HFFc6 (cell line): Measurements from ENCODE around the gene ST6GALNAC5. TPM values are rescaled to one million over a fixed set of nuclear protein-coding genes. Genes with fewer than 3 reads are reported as not detected.
"Not testable (repeated sequence)": the region's sequence is repeated elsewhere in the genome, so short reads cannot be mapped to it uniquely, and the experiment has no call there.

Experiments used
- DNase-seq: peaks from one replicate; pipeline ENCODE4 v3.0.0-alpha.2; 2018
- H3K27ac Mint-ChIP-seq: 2 replicates; pipeline ENCODE4 v1.8.0; 2020; ENCODE audit warnings: mild to moderate bottlenecking, mixed read lengths
- H3K27me3 Mint-ChIP-seq: 2 replicates; pipeline ENCODE4 v1.8.0; 2021; ENCODE audit warnings: mild to moderate bottlenecking, moderate library complexity, mixed read lengths; ENCODE audit not compliant: insufficient read depth
- H3K36me3 Mint-ChIP-seq: 2 replicates; pipeline ENCODE4 v1.8.0; 2021; ENCODE audit warnings: low read depth, mixed read lengths
- H3K4me1 Mint-ChIP-seq: 2 replicates; pipeline ENCODE4 v1.8.0; 2020; ENCODE audit warnings: low read depth, mixed read lengths
- H3K4me3 Mint-ChIP-seq: 2 replicates; pipeline ENCODE4 v1.8.0; 2020; ENCODE audit warnings: mild to moderate bottlenecking, moderate library complexity, mixed read lengths
- H3K9me3 Mint-ChIP-seq: 2 replicates; pipeline ENCODE4 v1.8.0; 2020; ENCODE audit warnings: mild to moderate bottlenecking, mixed read lengths
- CTCF ChIP-seq: fragments of 200-600 bp; sonication (generic); IDR thresholded peaks from 2 replicates; pipeline ENCODE4 v1.5.0; 2021; ENCODE audit warnings: antibody characterized with exemption, mild to moderate bottlenecking
- long read RNA-seq: library from polyadenylated mRNA; unstranded; transcript quantifications from one replicate; pipeline ENCODE4 v2.0.0, GENCODE V29; 2019
- total RNA-seq, 6 experiments: library from RNA; stranded (reverse); fragmentation: NEBNext Ultra II Directional; extraction: Animal tissue kit (Norgen Biotek cat#: 25700); gene quantifications; 2 replicates in 1 of 6; 3 replicates in 5 of 6; pipeline ENCODE4 v1.2.3, GENCODE V29; 2021

Gene ST6GALNAC5
- total RNA-seq, result 1 to 10 TPM in 4 of 6 experiments, not detected in 2; 1.3 to 3.0 (median 2.1) TPM
- long read RNA-seq, result 0 reads

GRCh38 chr1:76867342-76868130, at the start of gene ST6GALNAC5:
ST6GALNAC5 (plus strand) TSS chr1:76867480.
- DNase-seq, result no peak

GRCh38 chr1:76820028-76820427, 47.3 kb upstream of the ST6GALNAC5 start:
- no peak overlapping the region for H3K27ac Mint-ChIP-seq
- no peak overlapping the region for H3K4me3 Mint-ChIP-seq
- no peak for TF ChIP-seq CTCF
- H3K27me3 Mint-ChIP-seq, result no peaks in the 10 kb centered on the region
- DNase-seq, result no peak
- no peaks in the 10 kb centered on the region for H3K36me3 Mint-ChIP-seq
- no peaks in the 10 kb centered on the region for H3K9me3 Mint-ChIP-seq
- H3K4me1 Mint-ChIP-seq, result no peaks in the 10 kb centered on the region

More at GRCh38 chr1:76867342-76868130, at the start of gene ST6GALNAC5:
- H3K4me1 Mint-ChIP-seq, result peaks cover 21% of the 10 kb centered on the region
- no peaks in the 10 kb centered on the region for H3K36me3 Mint-ChIP-seq
- H3K27ac Mint-ChIP-seq, result no peak within 1 kb of the TSS
- no peaks in the 10 kb centered on the region for H3K9me3 Mint-ChIP-seq
- TF ChIP-seq CTCF, result no peak
- H3K27me3 Mint-ChIP-seq, result peaks cover 21% of the 10 kb centered on the region
- H3K4me3 Mint-ChIP-seq, result peak within 1 kb of the TSS; percentile 84

GRCh38 chr1:76822961-76823360, 44.3 kb upstream of the ST6GALNAC5 start:
- H3K27me3 Mint-ChIP-seq, H3K9me3 Mint-ChIP-seq, H3K4me3 Mint-ChIP-seq, DNase-seq, H3K36me3 Mint-ChIP-seq, H3K27ac Mint-ChIP-seq: not testable (repeated sequence)
- peaks cover 14% of the 10 kb centered on the region for H3K4me1 Mint-ChIP-seq

- H3K9me3 Mint-ChIP-seq, result no peaks in the 10 kb centered on the region
- no peak overlapping the region for H3K27ac Mint-ChIP-seq
- H3K4me1 Mint-ChIP-seq, result peaks cover 14% of the 10 kb centered on the region
- DNase-seq, result no peak
- H3K27me3 Mint-ChIP-seq, result no peaks in the 10 kb centered on the region
- TF ChIP-seq CTCF, result no peak
- no peaks in the 10 kb centered on the region for H3K36me3 Mint-ChIP-seq
- H3K4me3 Mint-ChIP-seq, result no peak overlapping the region
These were observed 43.2 kb upstream of the ST6GALNAC5 start for GRCh38 chr1:76824106-76824505.

GRCh38 chr1:76826072-76826845, 41.0 kb upstream of the ST6GALNAC5 start:
- no peaks in the 10 kb centered on the region for H3K36me3 Mint-ChIP-seq
- H3K4me1 Mint-ChIP-seq, result peaks cover 22% of the 10 kb centered on the region
- H3K9me3 Mint-ChIP-seq, result no peaks in the 10 kb centered on the region
- no peak for TF ChIP-seq CTCF
- peak; percentile 17 for DNase-seq
- H3K4me3 Mint-ChIP-seq, result no peak overlapping the region
- no peaks in the 10 kb centered on the region for H3K27me3 Mint-ChIP-seq
- no peak overlapping the region for H3K27ac Mint-ChIP-seq

- Mint-ChIP-seq H3K27ac (no peak overlapping the region), H3K27me3 (no peaks in the 10 kb centered on the region; the same call in 1 of the 2 replicates), H3K4me3 (no peak overlapping the region), H3K36me3 (no peaks in the 10 kb centered on the region), H3K9me3 (no peaks in the 10 kb centered on the region), H3K4me1 (peaks cover 22% of the 10 kb centered on the region)
- TF ChIP-seq CTCF, result no peak
- DNase-seq, result no peak
These were observed 40.2 kb upstream of the ST6GALNAC5 start for GRCh38 chr1:76827066-76827465.
